ENCODE data around the gene SDCCAG8. TPM values are rescaled to one million over a fixed set of nuclear protein-coding genes. Genes with fewer than 3 reads are reported as not detected.

The SDCCAG8 gene
- total RNA-seq, 1 experiment from 2014 or later = 10.0 TPM

DNA sequence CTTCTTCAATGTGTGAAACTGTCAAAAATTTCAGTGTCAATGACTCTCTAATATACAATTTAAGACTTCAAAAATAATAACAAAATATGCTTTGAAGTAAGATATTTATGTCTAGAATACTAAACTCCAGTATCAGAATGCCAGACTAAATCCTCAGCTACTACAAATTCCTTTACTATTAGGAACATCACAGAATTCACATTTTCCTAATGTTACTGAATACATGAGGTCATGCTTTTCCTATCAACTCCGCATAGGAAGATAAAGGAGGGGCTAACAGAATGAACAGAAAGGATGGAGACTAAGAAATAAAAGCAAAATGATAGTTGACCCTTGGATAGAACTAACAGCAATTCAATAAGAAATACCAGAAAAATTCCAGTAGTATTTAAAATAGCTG lies 292.7 kb downstream of the SDCCAG8 start:
- Histone ChIP-seq H2BK5ac (ENCODE audit: insufficient read length, low read length) (no peak overlapping the region), H4K20me1 (ENCODE audit: control insufficient read depth, insufficient read depth, insufficient read length) (no peaks in the 10 kb centered on the region), H3K23ac (ENCODE audit: insufficient read length, low read depth, low read length) (no peak overlapping the region), H2BK20ac (ENCODE audit: low read depth, low read length, poor library complexity, severe bottlenecking) (no peak overlapping the region), H3K9ac (ENCODE audit: extremely low read depth, insufficient read length, low read length) (no peak overlapping the region), H3K79me1 (ENCODE audit: insufficient read depth, low read depth, low read length, poor library complexity, severe bottlenecking) (no peaks in the 10 kb centered on the region), H3T11ph (ENCODE audit: low read length) (no peak overlapping the region), H4K91ac (ENCODE audit: insufficient read length, low read depth, low read length) (no peak overlapping the region), H2AFZ (ENCODE audit: low read length) (no peak overlapping the region), H3K18ac (ENCODE audit: insufficient read length, low read depth, low read length) (no peak overlapping the region), H3K27ac (ENCODE audit: insufficient read length, low read depth, low read length) (no peak overlapping the region), H2BK12ac (ENCODE audit: insufficient read length, low read depth, low read length) (no peak overlapping the region), H2AK5ac (ENCODE audit: insufficient read length, low read length) (no peak overlapping the region), H3K79me2 (ENCODE audit: insufficient read depth, low read length) (no peaks in the 10 kb centered on the region), H3K4ac (ENCODE audit: low read depth, low read length) (no peak overlapping the region), H3K56ac (ENCODE audit: insufficient read length, low read depth, low read length) (no peak overlapping the region), H4K5ac (ENCODE audit: insufficient read length, low read depth, low read length) (no peak overlapping the region), H3K4me2 (ENCODE audit: insufficient read depth, insufficient read length, low read length) (no peak overlapping the region), H2BK15ac (ENCODE audit: low read depth, low read length) (no peak overlapping the region), H3K4me1 (ENCODE audit: insufficient read depth, low read length) (no peaks in the 10 kb centered on the region), H4K8ac (replicated peaks; ENCODE audit: insufficient read length, low read depth, low read length) (no peak overlapping the region), H2BK120ac (ENCODE audit: low read depth, low read length, poor library complexity, severe bottlenecking) (no peak overlapping the region), H3K9me3 (ENCODE audit: control insufficient read depth, low read depth, low read length) (no peaks in the 10 kb centered on the region), H3K27me3 (ENCODE audit: insufficient read depth, low read length) (no peaks in the 10 kb centered on the region), H3K23me2 (ENCODE audit: insufficient read length, low read depth, low read length, poor library complexity, severe bottlenecking) (no peaks in the 10 kb centered on the region), H3K14ac (ENCODE audit: insufficient read depth, low read length) (no peak overlapping the region)
- H3K27ac Mint-ChIP-seq = no peak overlapping the region
- peaks cover 0 to 2% of the 10 kb centered on the region in 2 experiments; a peak in 2 of 5 replicates for H3K9me3 Mint-ChIP-seq
- peaks cover 4 to 7% of the 10 kb centered on the region in 2 experiments; a peak in 2 of 4 replicates for H3K4me1 Mint-ChIP-seq
- no CpG with 5 or more reads among the region's 1 CpG for WGBS (ENCODE audit: extremely low coverage, insufficient read length, low lambda C conversion rate)
- no peaks in the 10 kb centered on the region for H3K27me3 Mint-ChIP-seq (ENCODE audit: low read depth)
- DNase-seq = no peak
- H3K4me3 Mint-ChIP-seq = no peak overlapping the region
- TF ChIP-seq CTCF (conservative IDR thresholded peaks at IDR 0.05) = no peak
- peaks cover 0 to 3% (median 0%) of the 10 kb centered on the region in 3 experiments; a peak in 2 of 7 replicates for H3K36me3 Mint-ChIP-seq (ENCODE audit: insufficient read depth in 1 of 3, low read depth in 3 of 3)
